Endothelial cell of umbilical vein (primary cell): Measurements from ENCODE around the gene PLAGL1.

Experiments used
- CTCF ChIP-seq, 2 donors: IDR thresholded peaks; 1 replicate in 1 of 2; 2 replicates in 1 of 2; pipeline ENCODE4 v1.5.1; 2011; ENCODE audit warnings: low read length in 2 of 2, mild to moderate bottlenecking in 2 of 2, moderate library complexity in 2 of 2, control low read depth in 1 of 2, inconsistent platforms in 1 of 2, low read depth in 1 of 2; ENCODE audit not compliant: insufficient read depth in 1 of 2; ENCODE audit errors: extremely low read depth in 1 of 2
- EZH2 ChIP-seq: IDR thresholded peaks from 2 replicates; pipeline ENCODE4 v1.6.1; 2012; ENCODE audit warnings: borderline replicate concordance, low read depth, mild to moderate bottlenecking, moderate library complexity, low read length, inconsistent platforms; ENCODE audit not compliant: severe bottlenecking
- JUN ChIP-seq: IDR thresholded peaks from 2 replicates; pipeline ENCODE4 v1.6.1; 2011; ENCODE audit warnings: borderline replicate concordance, low read depth; ENCODE audit not compliant: insufficient read length, insufficient read depth
- POLR2AphosphoS5 ChIP-seq: IDR thresholded peaks from 2 replicates; pipeline ENCODE4 v1.6.1; 2012; ENCODE audit warnings: low read depth, mild to moderate bottlenecking, control low read depth, low read length, moderate library complexity; ENCODE audit not compliant: insufficient read depth

DNA sequence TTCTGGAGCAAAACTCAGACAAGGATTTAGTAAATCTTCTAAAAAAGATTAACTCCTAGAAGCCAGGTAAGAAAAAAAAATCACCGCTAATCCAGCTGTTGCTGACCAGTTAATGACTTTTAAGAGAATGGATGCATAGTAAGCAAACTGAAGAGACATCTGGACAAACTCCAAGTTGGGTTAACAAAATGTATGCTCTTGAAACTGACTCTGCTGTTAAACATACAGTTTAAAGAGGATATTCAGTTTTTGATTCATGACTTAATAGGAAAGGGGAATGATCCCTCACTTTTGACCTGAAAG, 70.4 kb downstream of the PLAGL1 start:
- TF ChIP-seq POLR2AphosphoS5, result no peak
- TF ChIP-seq CTCF (IDR thresholded peaks at IDR 0.05; ENCODE audit: extremely low read depth in 1 of 2, insufficient read depth in 1 of 2, low read depth in 1 of 2, low read length in 2 of 2), result no peak
- no peak for TF ChIP-seq EZH2
- TF ChIP-seq JUN, result no peak
